H1 (cell line): ENCODE results near the gene KPNA6. TPM values are rescaled to one million over a fixed set of nuclear protein-coding genes. Genes with fewer than 3 reads are reported as not detected.
"Not testable (repeated sequence)": the region's sequence is repeated elsewhere in the genome, so short reads cannot be mapped to it uniquely, and the experiment has no call there.

Source experiments
- CTCF ChIA-PET: fragments of 300-600 bp; sonication (Branson Sonifier 250); formaldehyde crosslinking; loops from one replicate; lab custom pipeline; 2021; ENCODE audit not compliant: partially characterized antibody; lab: Charles Lee
- POLR2A ChIA-PET: fragments of 300-600 bp; sonication (Branson Sonifier 250); formaldehyde crosslinking; loops from one replicate; lab custom pipeline; 2021; ENCODE audit warnings: inconsistent platforms; ENCODE audit not compliant: partially characterized antibody; lab: Charles Lee
- DNase-seq, 2 experiments: peaks; one replicate each; pipeline versions ENCODE4 v3.0.0 to v3.0.0-alpha.2; 2010 to 2022; ENCODE audit warnings: low spot score in 2 of 2, low read depth in 1 of 2, mixed read lengths in 1 of 2
- FAIRE-seq: peaks from 2 replicates; lab custom pipeline; 2011; peaks lifted over from hg19 to GRCh38; lab: Jason Lieb, UNC
- H2AFZ ChIP-seq: 2 replicates; pipeline ENCODE4 v1.8.1; 2012; ENCODE audit warnings: low read length, inconsistent platforms
- H2AK5ac ChIP-seq: 2 replicates; pipeline ENCODE4 v1.6.1; 2013; ENCODE audit warnings: low read depth, low read length
- H2BK120ac ChIP-seq: replicated peaks from 2 replicates; pipeline ENCODE3; 2013; ENCODE audit warnings: low read depth, low read length, inconsistent platforms
- H2BK12ac ChIP-seq: 2 replicates; pipeline ENCODE4 v1.6.1; 2013; ENCODE audit warnings: low read depth, low read length
- H2BK15ac ChIP-seq: 2 replicates; pipeline ENCODE4 v1.6.1; 2013; ENCODE audit warnings: low read length
- H2BK20ac ChIP-seq: 2 replicates; pipeline ENCODE4 v1.6.1; 2013; ENCODE audit warnings: low read length
- H2BK5ac ChIP-seq: 2 replicates; pipeline ENCODE4 v1.6.1; 2013; ENCODE audit warnings: low read depth, low read length
- H3K14ac ChIP-seq: 2 replicates; pipeline ENCODE4 v1.6.1; 2013; ENCODE audit warnings: inconsistent platforms; ENCODE audit not compliant: insufficient read length
- H3K18ac ChIP-seq: 2 replicates; pipeline ENCODE4 v1.6.1; 2013; ENCODE audit warnings: low read length; ENCODE audit errors: extremely low read depth
- H3K23ac ChIP-seq: 2 replicates; pipeline ENCODE4 v1.6.1; 2013; ENCODE audit warnings: inconsistent platforms; ENCODE audit not compliant: insufficient read length
- H3K23me2 ChIP-seq: 2 replicates; pipeline ENCODE4 v1.6.1; 2013; ENCODE audit warnings: low read depth, low read length
- H3K27ac ChIP-seq: 2 replicates; pipeline ENCODE4 v1.6.1; 2011; ENCODE audit warnings: low read depth, low read length, inconsistent platforms
- H3K27me3 ChIP-seq, 4 experiments: replicated peaks in 1 of 4; 1 replicate in 1 of 4; 2 replicates in 3 of 4; pipeline versions ENCODE4 v1.6.1 to v1.8.1; 2011 to 2013; ENCODE audit warnings: low read length in 3 of 4, mild to moderate bottlenecking in 3 of 4, inconsistent platforms in 2 of 4, mixed read lengths in 2 of 4, moderate library complexity in 1 of 4; ENCODE audit not compliant: control insufficient read depth in 3 of 4, insufficient read depth in 3 of 4; ENCODE audit errors: extremely low read depth in 1 of 4
- H3K36me3 ChIP-seq, 4 experiments: 2 replicates each; pipeline versions ENCODE4 v1.6.1 to v1.8.1; 2011 to 2013; ENCODE audit warnings: mild to moderate bottlenecking in 4 of 4, low read length in 3 of 4, moderate library complexity in 2 of 4, control low read depth in 1 of 4, inconsistent platforms in 1 of 4; ENCODE audit not compliant: insufficient read depth in 4 of 4, control insufficient read depth in 2 of 4
- H3K4ac ChIP-seq: replicated peaks from 2 replicates; pipeline ENCODE3; 2013; ENCODE audit warnings: low read length, low read depth, mixed read lengths, inconsistent platforms; ENCODE audit not compliant: insufficient read length
- H3K4me1 ChIP-seq, 4 experiments: replicated peaks in 1 of 4; 1 replicate in 1 of 4; 2 replicates in 3 of 4; pipeline versions ENCODE4 v1.6.1 to v1.8.1; 2011 to 2013; ENCODE audit warnings: low read length in 3 of 4, inconsistent platforms in 2 of 4, mixed read lengths in 1 of 4; ENCODE audit not compliant: insufficient read depth in 4 of 4, control insufficient read depth in 3 of 4
- H3K4me2 ChIP-seq, 2 experiments: 2 replicates each; pipeline versions ENCODE4 v1.6.1 to v1.8.1; 2011 to 2013; ENCODE audit warnings: low read depth in 2 of 2, low read length in 2 of 2, control low read depth in 1 of 2, inconsistent platforms in 1 of 2, mild to moderate bottlenecking in 1 of 2; ENCODE audit not compliant: insufficient read depth in 1 of 2
- H3K4me3 ChIP-seq, 4 experiments: fragments of 200-600, 300-600 bp in 1 of 4; sonication (generic), shearing (Covaris generic), sonication (Bioruptor Twin) in 1 of 4; 2 replicates each; pipeline versions ENCODE4 v1.5.1 to v1.8.1; 2011 to 2016; ENCODE audit warnings: low read length in 4 of 4, low read depth in 3 of 4, control low read depth in 2 of 4, inconsistent platforms in 2 of 4, mild to moderate bottlenecking in 2 of 4, mixed read lengths in 1 of 4, moderate library complexity in 1 of 4; ENCODE audit not compliant: insufficient read depth in 2 of 4; ENCODE audit errors: extremely low read depth in 1 of 4
- H3K56ac ChIP-seq: replicated peaks from 2 replicates; pipeline ENCODE3; 2013; ENCODE audit warnings: low read depth, mild to moderate bottlenecking, mixed read lengths, low read length, inconsistent platforms; ENCODE audit not compliant: insufficient read length
- H3K79me1 ChIP-seq: 2 replicates; pipeline ENCODE4 v1.6.1; 2013; ENCODE audit warnings: low read depth, low read length, control low read depth
- H3K79me2 ChIP-seq, 2 experiments: 2 replicates each; pipeline versions ENCODE4 v1.6.1 to v1.8.1; 2012 to 2013; ENCODE audit warnings: low read length in 2 of 2, mild to moderate bottlenecking in 2 of 2, inconsistent platforms in 1 of 2; ENCODE audit not compliant: insufficient read depth in 2 of 2, control insufficient read depth in 1 of 2
- H3K9ac ChIP-seq, 4 experiments: replicated peaks in 1 of 4; 1 replicate in 1 of 4; 2 replicates in 3 of 4; pipeline versions ENCODE4 v1.6.1 to v1.8.1; 2011 to 2013; ENCODE audit warnings: low read depth in 3 of 4, low read length in 3 of 4, control low read depth in 2 of 4, mild to moderate bottlenecking in 2 of 4, moderate library complexity in 2 of 4, inconsistent platforms in 1 of 4; ENCODE audit errors: extremely low read depth in 1 of 4
- H3K9me3 ChIP-seq, 2 experiments: 2 replicates each; pipeline versions ENCODE4 v1.6.1 to v1.8.1; 2012 to 2013; ENCODE audit warnings: mild to moderate bottlenecking in 2 of 2, moderate library complexity in 2 of 2, control low read depth in 1 of 2, inconsistent platforms in 1 of 2, low read depth in 1 of 2, low read length in 1 of 2, mixed read lengths in 1 of 2; ENCODE audit not compliant: insufficient read depth in 2 of 2
- H4K20me1 ChIP-seq, 2 experiments: replicated peaks in 1 of 2; 2 replicates each; pipeline versions ENCODE3 to v1.8.1; 2011 to 2013; ENCODE audit warnings: inconsistent platforms in 2 of 2, low read length in 2 of 2, mild to moderate bottlenecking in 1 of 2; ENCODE audit not compliant: insufficient read depth in 2 of 2, control insufficient read depth in 1 of 2
- H4K5ac ChIP-seq: 2 replicates; pipeline ENCODE4 v1.6.1; 2013; ENCODE audit warnings: low read length, low read depth, mixed read lengths, inconsistent platforms; ENCODE audit not compliant: insufficient read length
- H4K8ac ChIP-seq: 2 replicates; pipeline ENCODE4 v1.8.0; 2013; ENCODE audit warnings: mild to moderate bottlenecking, moderate library complexity, low read length, inconsistent platforms; ENCODE audit not compliant: insufficient read depth; ENCODE audit errors: extremely low read depth
- H4K91ac ChIP-seq: replicated peaks from 2 replicates; pipeline ENCODE3; 2013; ENCODE audit warnings: low read length, mixed read lengths, inconsistent platforms; ENCODE audit not compliant: insufficient read length
- WGBS, 2 experiments: shearing (Covaris generic) in 1 of 2; methylation state at CpG; one replicate each; pipeline versions ENCODE4 v1.1.6 to v1.1.7; 2013 to 2015; ENCODE audit warnings: low lambda C conversion rate in 2 of 2, mixed read lengths in 2 of 2, inconsistent platforms in 1 of 2, low coverage in 1 of 2, missing lambda C conversion rate in 1 of 2; ENCODE audit not compliant: insufficient replicate concordance in 2 of 2, insufficient coverage in 1 of 2, insufficient read length in 1 of 2; ENCODE audit errors: extremely low coverage in 1 of 2, missing lambda C conversion rate in 1 of 2; 5-methylcytosine and 5-hydroxymethylcytosine counted together
- polyA plus RNA-seq, 7 experiments: library from polyadenylated mRNA; depleted of rRNA in 3 of 7; stranded (reverse) in 5 of 7; unstranded in 2 of 7; fragments of >200 nt in 5 of 7; fragments of 200-250 nt in 2 of 7; gene quantifications; 1 replicate in 5 of 7; 2 replicates in 1 of 7; 4 replicates in 1 of 7; pipeline versions ENCODE4 v1.2.1 to v1.2.3, GENCODE V29; 2011 to 2013; ENCODE audit warnings: missing spikeins in 2 of 7, mixed read lengths in 2 of 7
- total RNA-seq: library from RNA; stranded (reverse); fragmentation: NEBNext Ultra II Directional; extraction: Animal tissue kit (Norgen Biotek cat#: 25700); gene quantifications from 2 replicates; pipeline ENCODE4 v1.2.1, GENCODE V29; 2021

The KPNA6 gene
- total and polyA plus RNA-seq, 2 of the 8 experiments (the other 6 are each of a cell fraction or from before 2014, with no cell fraction given) = 24.2 to 120 TPM

DNA sequence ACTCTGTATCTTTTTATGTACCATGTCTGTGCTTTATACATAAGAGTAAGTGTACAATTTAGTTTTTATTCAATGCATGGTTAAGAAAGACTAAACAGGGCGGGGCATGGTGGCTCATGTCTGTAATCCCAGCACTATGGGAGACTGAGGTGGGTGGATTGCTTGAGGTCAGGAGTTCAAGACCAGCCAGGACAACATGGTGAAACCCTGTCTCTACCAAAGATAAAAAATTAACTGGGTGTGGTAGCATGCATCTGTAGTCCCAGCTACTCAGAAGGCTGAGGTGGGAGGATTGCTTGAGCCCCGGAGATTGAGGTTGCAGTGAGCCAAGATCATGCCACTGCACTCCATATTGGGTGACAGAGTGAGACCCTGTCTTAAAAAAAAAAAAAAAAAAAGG, 15.5 kb downstream of the KPNA6 start:
- H2BK12ac ChIP-seq, H3K4me3 ChIP-seq, H3K4ac ChIP-seq, H2BK120ac ChIP-seq, CTCF ChIA-PET, H3K9me3 ChIP-seq, H3K79me1 ChIP-seq, H3K56ac ChIP-seq, H3K4me1 ChIP-seq, H2BK5ac ChIP-seq, H3K9ac ChIP-seq, H4K8ac ChIP-seq, H3K27ac ChIP-seq, H4K20me1 ChIP-seq, DNase-seq, H2BK15ac ChIP-seq, H3K23ac ChIP-seq, H3K27me3 ChIP-seq, H2AFZ ChIP-seq, H3K36me3 ChIP-seq, H4K5ac ChIP-seq, H2BK20ac ChIP-seq, H3K14ac ChIP-seq, FAIRE-seq, H3K4me2 ChIP-seq, H3K18ac ChIP-seq, H3K23me2 ChIP-seq, H4K91ac ChIP-seq, H2AK5ac ChIP-seq: not testable (repeated sequence)
- 77% methylated on average over 2 of the region's 2 CpGs; no CpG with 5 or more reads in 1 of the 2 experiments for WGBS, 2 experiments
- peaks cover 4 to 75% of the 10 kb centered on the region in 2 experiments; a peak in 3 of 4 replicates for H3K79me2 ChIP-seq
- POLR2A ChIA-PET = interaction anchor here (1.3 to 4.2 kb wide), 3 partner anchors 9 to 16 kb away, joined by 6 to 21 read pairs (median 20); partner anchors contain the start of gene KPNA6
